NCI-H1092 (cell line): ENCODE data around the gene OR5H2.

Source experiments
- DNase-seq: peaks from one replicate; lab custom pipeline; 2025; lab: John Stamatoyannopoulos, UW

The OR5H2 gene

GRCh38 chr3:98331329-98331728, 49.0 kb downstream of the OR5H2 start:
- no peak for DNase-seq
